Gastrocnemius medialis (tissue), 4 donors: ENCODE results near the gene CDRT4.

Source experiments
- CTCF ChIP-seq, 5 experiments: fragments of 450-650 bp in 3 of 5; fragments of 200-600 bp in 2 of 5; sonication (generic) in 2 of 5; IDR thresholded peaks in 4 of 5; conservative IDR thresholded peaks in 1 of 5; 1 replicate in 4 of 5; 2 replicates in 1 of 5; pipeline ENCODE4 v1.5.1; 2016 to 2019; ENCODE audit warnings: antibody characterized with exemption in 5 of 5, mild to moderate bottlenecking in 3 of 5, moderate library complexity in 3 of 5
- POLR2A ChIP-seq, 2 donors: fragments of 450-650 bp; IDR thresholded peaks; one replicate each; pipeline ENCODE4 v1.6.1; 2017; ENCODE audit warnings: antibody characterized with exemption in 2 of 2, mild to moderate bottlenecking in 2 of 2, moderate library complexity in 2 of 2

- TF ChIP-seq CTCF (IDR thresholded peaks at IDR 0.05 in 4 of 5, conservative IDR thresholded peaks at IDR 0.05 in 1 of 5) (no peak), POLR2A (IDR thresholded peaks at IDR 0.05) (no peak)
Observed at GRCh38 chr17:15513058-15513791, 45.8 kb upstream of the CDRT4 start.
